Natural killer cell treated with Interleukin-12 subunit alpha and Interleukin-12 subunit beta and Interleukin-15 and Interleukin-18, amount 100 ng/mL, for 72 hours (primary cell): Measurements from ENCODE around the gene PTPRN2. TPM values are rescaled to one million over a fixed set of nuclear protein-coding genes. Genes with fewer than 3 reads are reported as not detected.

Source experiments
- ATAC-seq, 2 donors: fragments of 150-1000 bp; cut with Tn5 transposase in 1 of 2; sonication (Bioruptor Pico), chemical (Tn5 transposase) in 1 of 2; 2 replicates each; pipeline ENCODE4 v1.10.0; 2021
- DNase-seq: peaks from one replicate; pipeline ENCODE4 v3.0.0; 2022; ENCODE audit warnings: low spot score
- H3K27ac Mint-ChIP-seq, 2 donors: 1 replicate in 1 of 2; 2 replicates in 1 of 2; pipeline ENCODE4 v1.8.0; 2022; ENCODE audit warnings: mixed read lengths in 2 of 2, mild to moderate bottlenecking in 1 of 2, moderate library complexity in 1 of 2
- H3K27me3 Mint-ChIP-seq, 2 donors: 1 replicate in 1 of 2; 2 replicates in 1 of 2; pipeline ENCODE4 v1.8.0; 2022; ENCODE audit warnings: mixed read lengths in 2 of 2
- H3K36me3 Mint-ChIP-seq: one replicate; pipeline ENCODE4 v1.8.0; 2022; ENCODE audit warnings: mixed read lengths
- H3K4me1 Mint-ChIP-seq, 2 donors: 1 replicate in 1 of 2; 2 replicates in 1 of 2; pipeline ENCODE4 v1.8.0; 2022; ENCODE audit warnings: low read depth in 2 of 2, mixed read lengths in 2 of 2, mild to moderate bottlenecking in 1 of 2
- H3K4me3 Mint-ChIP-seq: one replicate; pipeline ENCODE4 v1.8.0; 2022; ENCODE audit warnings: mixed read lengths
- H3K9me3 Mint-ChIP-seq: 2 replicates; pipeline ENCODE4 v1.8.0; 2022; ENCODE audit warnings: mixed read lengths
- total RNA-seq, 2 donors: library from RNA; stranded (reverse); gene quantifications; one replicate each; pipeline ENCODE4 v1.2.3, GENCODE V29; 2022

Gene PTPRN2
- total RNA-seq, 2 donors from 2014 or later = 0.17 to 0.74 TPM

DNA sequence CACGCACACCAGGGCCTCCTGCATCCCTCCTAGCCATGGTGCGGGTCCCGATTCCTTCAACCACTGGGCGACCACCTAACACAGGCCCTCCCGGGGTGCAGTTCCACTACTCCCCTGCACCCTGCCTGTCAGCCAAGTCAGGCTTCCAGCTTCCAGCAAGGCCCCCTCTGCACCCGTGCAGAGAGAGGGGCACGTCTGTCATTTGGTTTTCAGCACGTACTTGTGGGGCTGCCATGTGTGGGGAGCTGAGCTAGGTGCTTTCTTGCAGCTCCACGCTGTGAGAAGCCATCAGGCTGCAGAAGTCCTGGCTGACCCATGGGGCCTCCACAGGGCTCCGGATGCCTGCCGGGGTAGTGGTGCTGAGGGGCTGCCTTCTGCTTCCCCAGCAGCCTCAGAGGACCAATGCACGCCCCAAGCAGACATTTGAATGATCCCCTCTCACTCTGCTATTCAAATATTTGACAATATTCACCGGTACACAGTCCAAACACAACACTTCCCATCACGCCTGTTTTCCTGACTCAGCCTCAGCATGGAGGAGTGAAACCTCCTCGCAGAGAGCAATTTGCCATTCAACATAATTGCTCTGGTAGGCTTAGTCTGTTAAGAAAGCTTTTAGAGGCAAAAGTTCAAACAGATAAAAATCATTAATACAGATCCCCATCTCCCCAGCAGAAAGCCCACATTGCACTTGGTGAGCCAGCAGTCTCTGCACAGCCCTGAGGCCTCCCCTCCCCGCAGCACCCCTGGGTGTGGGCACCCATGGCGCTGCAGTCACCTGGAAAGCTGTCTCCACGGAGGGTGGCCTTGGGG is 449.9 kb downstream of the PTPRN2 start:
- Mint-ChIP-seq H3K36me3 (no peaks in the 10 kb centered on the region), H3K4me1 (no peaks in the 10 kb centered on the region), H3K27ac (no peak overlapping the region), H3K9me3 (no peaks in the 10 kb centered on the region), H3K27me3 (no peaks in the 10 kb centered on the region), H3K4me3 (no peak overlapping the region)
- DNase-seq (no peak), ATAC-seq (no peak)

DNA sequence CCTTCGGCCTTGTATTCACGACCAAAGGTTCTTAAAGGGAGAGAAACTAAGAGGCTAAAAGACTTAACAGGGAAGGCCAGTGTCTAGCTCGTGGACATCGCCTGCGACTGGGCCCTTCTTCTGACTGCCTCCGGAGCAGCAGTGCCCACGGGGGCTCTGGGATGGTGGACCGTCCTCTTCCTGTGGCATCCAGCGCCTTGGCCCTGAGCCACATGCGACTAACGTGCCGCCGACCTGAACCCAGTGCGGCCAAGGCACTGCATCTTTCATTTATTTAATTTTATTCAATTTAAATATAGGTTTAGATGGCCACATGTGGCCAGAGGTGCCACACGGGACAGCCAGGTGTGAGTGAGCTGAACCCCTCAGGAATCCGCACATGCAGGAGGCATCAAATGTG is 451.7 kb downstream of the PTPRN2 start:
- ATAC-seq (no peak), DNase-seq (no peak)
- Mint-ChIP-seq H3K4me3 (no peak overlapping the region), H3K4me1 (no peaks in the 10 kb centered on the region), H3K9me3 (no peaks in the 10 kb centered on the region), H3K27me3 (no peaks in the 10 kb centered on the region), H3K27ac (no peak overlapping the region), H3K36me3 (no peaks in the 10 kb centered on the region)

DNA sequence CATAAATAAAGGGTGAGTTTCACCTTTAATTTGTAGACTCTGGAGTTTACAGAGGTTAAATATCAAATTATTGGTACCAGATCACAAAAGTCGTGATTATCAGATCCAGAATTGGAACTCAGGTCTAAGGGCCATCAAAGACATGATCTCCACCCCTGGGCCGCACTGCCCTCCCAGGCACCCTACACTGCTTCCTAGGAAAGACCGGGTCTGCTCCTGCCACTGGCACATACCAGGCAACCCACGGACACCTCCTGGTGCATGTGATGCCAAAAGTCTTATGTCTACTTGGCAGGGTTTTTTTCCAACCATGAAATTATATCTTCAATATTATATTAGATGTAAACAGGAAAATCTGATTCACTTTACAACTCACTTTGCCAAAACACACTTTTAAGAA is 452.8 kb downstream of the PTPRN2 start:
- ATAC-seq (no peak), DNase-seq (no peak)
- Mint-ChIP-seq H3K9me3 (no peaks in the 10 kb centered on the region), H3K27ac (no peak overlapping the region), H3K27me3 (no peaks in the 10 kb centered on the region), H3K4me3 (no peak overlapping the region), H3K36me3 (no peaks in the 10 kb centered on the region), H3K4me1 (no peaks in the 10 kb centered on the region)

DNA sequence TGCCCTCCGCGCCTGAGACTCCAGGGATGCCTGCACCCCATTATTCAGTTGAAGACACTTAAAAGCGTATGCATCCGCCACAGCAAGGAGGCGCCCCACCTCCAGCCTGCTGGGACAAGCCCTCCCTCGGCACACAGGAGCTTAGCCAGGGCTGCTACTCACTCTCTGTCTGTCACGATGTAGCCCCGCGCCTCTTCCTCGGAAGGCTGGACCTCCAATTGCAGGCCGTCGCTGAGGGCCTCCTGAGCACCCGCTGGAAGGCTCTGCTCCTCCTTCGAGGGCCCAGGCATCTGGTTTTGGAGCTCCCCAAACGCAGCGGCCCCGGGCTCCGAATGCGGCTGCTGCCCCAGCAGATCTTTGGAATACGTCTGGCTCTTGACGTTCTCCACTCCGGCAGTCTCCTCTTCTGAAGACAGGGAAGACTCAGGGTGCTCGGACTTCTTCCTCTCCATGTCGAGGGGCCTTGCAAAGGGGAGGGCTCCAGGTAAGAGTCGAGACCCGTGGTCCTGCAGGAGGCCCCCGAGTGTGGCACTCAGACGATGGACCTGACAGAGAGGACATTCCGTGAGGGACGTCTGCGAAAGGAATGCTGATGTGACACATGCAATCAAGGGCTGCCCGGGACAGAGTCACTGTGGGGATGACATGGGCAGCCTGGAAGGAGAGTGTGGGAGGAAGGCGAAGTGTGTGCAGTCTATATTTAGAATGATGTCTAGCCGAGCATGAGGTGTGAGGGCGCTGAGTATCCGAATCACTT is 453.9 kb downstream of the PTPRN2 start:
- H3K27me3 Mint-ChIP-seq = no peaks in the 10 kb centered on the region
- H3K4me1 Mint-ChIP-seq = no peaks in the 10 kb centered on the region
- H3K4me3 Mint-ChIP-seq = no peak overlapping the region
- no peak overlapping the region for H3K27ac Mint-ChIP-seq
- no peaks in the 10 kb centered on the region for H3K36me3 Mint-ChIP-seq
- no peaks in the 10 kb centered on the region for H3K9me3 Mint-ChIP-seq
- ATAC-seq (no peak), DNase-seq (no peak)

DNA sequence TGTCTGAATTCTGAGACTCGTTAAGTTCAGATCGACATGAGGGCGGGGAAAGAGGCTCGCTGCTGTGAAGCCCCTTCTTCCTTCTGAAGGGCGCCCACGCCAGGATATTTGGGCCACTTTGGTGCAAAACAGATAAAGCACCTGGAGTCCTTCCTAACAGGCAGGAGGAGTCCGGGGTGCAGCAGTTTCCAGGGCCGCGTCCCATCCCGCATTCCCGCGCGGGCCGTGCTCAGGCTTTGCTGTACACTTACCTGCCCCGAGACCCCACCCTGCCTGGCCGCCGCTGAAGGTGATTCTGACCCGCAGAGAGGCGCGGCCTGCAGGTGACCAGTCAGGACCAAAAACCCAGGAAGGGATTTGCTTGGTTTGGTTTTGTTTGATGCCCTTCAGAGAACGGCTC is 454.6 kb downstream of the PTPRN2 start:
- ATAC-seq (no peak), DNase-seq (no peak)
- Mint-ChIP-seq H3K4me3 (no peak overlapping the region), H3K27ac (no peak overlapping the region), H3K36me3 (no peaks in the 10 kb centered on the region), H3K9me3 (no peaks in the 10 kb centered on the region), H3K27me3 (no peaks in the 10 kb centered on the region), H3K4me1 (no peaks in the 10 kb centered on the region)

DNA sequence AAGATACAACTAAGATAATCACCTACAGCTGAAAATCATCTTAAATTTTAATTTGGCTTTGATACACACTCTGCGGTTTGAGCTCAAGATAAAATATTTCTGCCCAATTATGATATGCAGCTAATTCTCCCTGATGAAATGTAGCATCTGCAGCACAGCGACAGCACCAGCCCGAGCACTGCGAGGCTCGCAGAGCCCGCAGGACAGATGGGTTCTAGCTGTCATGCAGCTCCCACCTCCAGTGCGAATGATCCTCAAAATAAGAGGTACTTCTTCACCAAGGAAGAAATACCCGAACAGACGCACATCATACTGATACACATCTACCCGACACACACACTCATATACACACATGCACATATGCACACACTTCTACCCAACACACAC is 457.6 kb downstream of the PTPRN2 start:
- Mint-ChIP-seq H3K27me3 (no peaks in the 10 kb centered on the region), H3K9me3 (no peaks in the 10 kb centered on the region), H3K4me1 (no peaks in the 10 kb centered on the region), H3K27ac (no peak overlapping the region), H3K36me3 (no peaks in the 10 kb centered on the region), H3K4me3 (no peak overlapping the region)
- no peak for ATAC-seq
- no peak for DNase-seq

DNA sequence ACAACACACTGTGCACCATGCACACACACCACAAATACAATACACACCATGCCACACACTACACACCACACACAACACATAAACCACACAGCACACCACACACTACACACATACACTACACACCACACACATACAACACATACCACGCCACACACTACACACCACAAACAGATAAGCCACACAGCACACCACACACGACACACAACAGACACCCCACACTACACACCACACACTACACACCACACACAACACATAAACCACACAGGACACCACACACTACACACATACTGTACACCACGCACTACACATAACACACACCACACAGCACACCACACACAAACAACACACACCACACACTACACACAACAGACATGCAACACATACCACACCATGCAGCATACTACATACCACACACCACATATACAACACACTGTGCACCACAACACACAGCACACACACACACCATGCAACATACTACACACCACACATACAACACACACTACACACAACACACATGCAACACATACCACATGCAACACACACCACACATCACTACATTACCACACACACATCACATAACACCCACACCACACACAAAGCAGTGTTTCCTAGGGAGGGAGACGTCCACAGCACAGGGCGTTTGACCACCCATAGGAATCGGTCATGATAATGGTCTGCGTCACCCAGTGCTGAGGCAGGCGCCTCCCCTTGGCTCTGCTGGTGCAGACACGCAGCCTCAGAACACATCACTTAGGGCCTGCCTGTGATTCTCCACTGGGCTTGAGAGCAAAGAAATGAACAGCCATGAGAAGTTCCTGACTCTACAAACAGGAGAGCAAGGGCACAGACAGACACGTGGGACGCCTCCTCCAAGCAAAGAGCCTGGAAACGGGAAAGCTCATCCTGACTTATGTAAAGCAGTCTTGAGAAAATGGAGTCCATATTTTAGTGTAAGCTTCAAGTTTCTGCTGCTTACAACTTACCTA is 458.3 kb downstream of the PTPRN2 start:
- no peak for ATAC-seq

DNA sequence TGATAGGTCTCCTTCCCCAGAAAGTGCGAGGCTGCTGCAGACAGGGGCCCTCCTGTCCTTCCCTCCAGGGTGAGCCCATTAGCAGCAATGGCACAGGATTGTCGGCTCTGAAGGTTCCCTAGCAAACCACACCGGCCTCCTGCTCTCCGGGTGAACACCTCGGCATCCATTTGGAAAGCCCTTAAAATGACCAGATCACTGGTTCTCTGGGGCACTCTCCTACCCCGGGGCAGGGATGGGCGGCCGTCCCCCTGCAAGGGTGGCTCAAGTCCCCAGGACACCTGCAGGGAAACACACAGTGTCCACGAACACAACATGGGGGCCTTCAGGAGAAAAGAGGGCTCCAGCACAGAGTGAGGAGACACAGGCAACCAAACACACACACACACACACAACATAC is 459.1 kb downstream of the PTPRN2 start:
- H3K27ac Mint-ChIP-seq = no peak overlapping the region
- DNase-seq = no peak
- no peaks in the 10 kb centered on the region for H3K9me3 Mint-ChIP-seq
- ATAC-seq = no peak
- H3K4me1 Mint-ChIP-seq = no peaks in the 10 kb centered on the region
- H3K4me3 Mint-ChIP-seq = no peak overlapping the region
- H3K36me3 Mint-ChIP-seq = no peaks in the 10 kb centered on the region
- H3K27me3 Mint-ChIP-seq = no peaks in the 10 kb centered on the region

More for the DNA sequence above, 458.3 kb downstream of the PTPRN2 start:
- no peak for DNase-seq
- no peak overlapping the region for H3K4me3 Mint-ChIP-seq
- no peaks in the 10 kb centered on the region for H3K4me1 Mint-ChIP-seq
- H3K27ac Mint-ChIP-seq = no peak overlapping the region
- no peaks in the 10 kb centered on the region for H3K9me3 Mint-ChIP-seq
- H3K27me3 Mint-ChIP-seq = no peaks in the 10 kb centered on the region
- H3K36me3 Mint-ChIP-seq = no peaks in the 10 kb centered on the region

DNA sequence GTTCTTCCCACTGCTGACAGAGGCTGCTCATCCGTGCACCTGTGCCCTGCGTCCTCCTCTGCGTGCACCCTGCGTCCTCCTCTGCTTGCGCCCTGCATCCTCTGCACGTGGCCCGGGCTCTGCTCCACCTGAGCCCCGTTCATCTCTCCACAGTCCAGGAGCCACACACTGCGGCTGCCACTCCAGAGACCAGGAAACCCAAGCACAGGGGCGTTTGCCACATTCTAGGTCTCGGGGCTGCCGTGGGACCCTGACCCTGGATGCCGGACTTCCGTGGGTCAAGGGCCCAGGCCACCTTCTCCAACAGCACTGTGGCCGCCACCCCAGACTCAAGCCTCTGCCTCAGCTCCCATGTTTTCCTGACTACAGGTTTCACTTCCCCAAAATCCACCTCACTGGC is 460.4 kb downstream of the PTPRN2 start:
- H3K9me3 Mint-ChIP-seq = no peaks in the 10 kb centered on the region
- no peaks in the 10 kb centered on the region for H3K27me3 Mint-ChIP-seq
- no peak for DNase-seq
- ATAC-seq = no peak
- H3K4me3 Mint-ChIP-seq = no peak overlapping the region
- H3K36me3 Mint-ChIP-seq = no peaks in the 10 kb centered on the region
- H3K27ac Mint-ChIP-seq = no peak overlapping the region
- H3K4me1 Mint-ChIP-seq = no peaks in the 10 kb centered on the region

DNA sequence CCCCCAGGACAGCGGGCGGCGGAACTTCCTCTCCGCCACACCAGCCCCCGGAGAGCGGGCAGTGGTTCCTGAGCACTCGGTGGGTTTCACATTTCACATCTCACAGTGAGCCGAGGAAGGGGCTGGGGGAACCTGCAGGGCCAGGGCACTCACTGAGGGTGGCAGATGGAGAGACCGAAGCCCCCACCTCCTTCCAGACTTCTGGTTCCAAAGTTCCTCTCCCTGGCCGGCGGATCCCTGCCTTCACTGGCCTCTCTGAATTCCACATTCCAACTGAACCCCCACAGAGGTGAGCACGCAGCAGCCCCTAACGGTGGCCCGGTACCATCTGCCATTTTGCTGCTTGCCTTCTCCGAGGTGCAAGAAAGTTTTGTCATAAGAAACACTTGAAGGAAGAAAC is 461.0 kb downstream of the PTPRN2 start:
- Mint-ChIP-seq H3K4me3 (no peak overlapping the region), H3K27ac (no peak overlapping the region), H3K36me3 (no peaks in the 10 kb centered on the region), H3K27me3 (no peaks in the 10 kb centered on the region), H3K9me3 (no peaks in the 10 kb centered on the region), H3K4me1 (no peaks in the 10 kb centered on the region)
- no peak for ATAC-seq
- no peak for DNase-seq

DNA sequence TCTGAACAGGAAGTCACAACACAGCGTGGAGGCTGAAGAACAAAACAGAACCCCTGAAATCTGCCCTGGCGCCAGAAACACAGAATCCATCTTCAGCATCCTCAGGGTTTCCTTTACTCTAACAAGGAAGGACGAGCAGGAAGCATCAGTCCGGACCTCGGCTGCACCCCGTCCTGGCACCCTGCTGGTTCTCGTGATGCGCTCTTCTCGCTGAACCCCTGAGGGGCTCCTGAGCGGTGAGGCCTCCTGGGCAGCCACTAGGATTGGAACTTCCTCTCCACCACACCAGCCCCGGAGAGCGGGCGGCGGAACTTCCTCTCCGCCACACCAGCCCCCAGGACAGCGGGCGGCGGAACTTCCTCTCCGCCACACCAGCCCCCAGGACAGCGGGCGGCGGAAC is 461.9 kb downstream of the PTPRN2 start:
- DNase-seq = no peak
- Mint-ChIP-seq H3K4me3 (no peak overlapping the region), H3K27me3 (no peaks in the 10 kb centered on the region), H3K4me1 (no peaks in the 10 kb centered on the region), H3K36me3 (no peaks in the 10 kb centered on the region), H3K27ac (no peak overlapping the region), H3K9me3 (no peaks in the 10 kb centered on the region)
- ATAC-seq = no peak

DNA sequence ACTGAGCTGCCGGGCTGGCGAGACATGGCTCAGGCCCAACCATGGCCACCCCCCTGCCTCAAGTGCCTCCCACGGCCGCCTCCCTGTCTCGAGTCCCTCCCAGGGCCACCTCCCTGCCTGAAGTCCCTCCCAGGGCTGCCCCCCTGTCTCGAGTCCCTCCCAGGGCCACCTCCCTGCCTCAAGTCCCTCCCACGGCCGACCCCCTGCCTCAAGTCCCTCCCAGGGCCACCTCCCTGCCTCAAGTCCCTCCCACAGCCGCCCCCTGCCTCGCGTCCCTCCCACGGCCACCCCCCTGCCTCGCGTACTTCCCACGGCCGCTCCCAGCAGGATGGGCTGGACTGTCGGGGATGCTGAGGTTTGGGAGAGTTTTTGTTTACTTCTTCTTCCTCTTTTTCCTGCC is 462.5 kb downstream of the PTPRN2 start:
- Mint-ChIP-seq H3K27ac (no peak overlapping the region), H3K4me3 (no peak overlapping the region), H3K4me1 (no peaks in the 10 kb centered on the region), H3K27me3 (no peaks in the 10 kb centered on the region), H3K36me3 (no peaks in the 10 kb centered on the region), H3K9me3 (no peaks in the 10 kb centered on the region)
- DNase-seq (no peak), ATAC-seq (no peak)

DNA sequence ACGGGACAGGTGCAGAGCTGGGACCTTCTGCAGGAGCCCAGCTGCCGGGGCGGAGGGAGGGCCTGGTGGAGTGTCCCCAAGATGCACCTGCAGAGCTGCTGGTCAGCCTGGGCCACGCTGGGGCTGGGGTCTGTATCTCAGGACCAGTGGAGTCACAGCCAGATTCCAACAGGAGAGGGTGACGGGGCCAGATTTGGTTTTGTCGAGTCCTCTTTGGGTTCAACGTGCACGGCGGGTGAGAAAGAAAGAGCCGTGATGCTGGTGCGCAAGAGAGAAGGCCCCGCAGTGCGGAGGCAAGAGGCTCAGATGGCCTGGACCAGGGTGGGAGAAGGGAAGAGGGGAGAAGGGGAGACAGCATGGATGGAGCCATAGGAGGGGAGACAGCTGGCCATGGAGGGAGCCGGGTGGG is 462.9 kb downstream of the PTPRN2 start:
- Mint-ChIP-seq H3K4me3 (no peak overlapping the region), H3K27me3 (no peaks in the 10 kb centered on the region), H3K4me1 (no peaks in the 10 kb centered on the region), H3K27ac (no peak overlapping the region), H3K9me3 (no peaks in the 10 kb centered on the region), H3K36me3 (no peaks in the 10 kb centered on the region)
- ATAC-seq (no peak), DNase-seq (no peak)

DNA sequence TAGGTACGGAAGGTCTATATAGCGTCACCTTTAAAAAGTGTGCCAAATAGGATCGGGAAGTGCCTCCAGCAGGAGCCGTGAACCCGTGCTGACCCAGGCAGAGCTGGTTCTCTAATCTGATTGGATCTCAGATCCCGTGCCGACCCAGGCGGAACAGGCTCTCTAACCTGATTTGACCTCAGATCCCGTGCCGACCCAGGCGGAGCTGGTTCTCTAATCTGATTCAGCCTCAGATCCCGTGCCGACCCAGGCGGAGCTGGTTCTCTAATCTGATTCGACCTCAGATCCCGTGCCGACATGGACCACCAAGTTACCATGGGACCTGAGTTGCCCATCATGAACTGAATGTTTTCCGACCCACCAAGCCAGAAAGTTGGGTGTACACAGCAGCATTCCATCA is 463.9 kb downstream of the PTPRN2 start:
- DNase-seq (no peak), ATAC-seq (no peak)
- no peaks in the 10 kb centered on the region for H3K36me3 Mint-ChIP-seq
- H3K27me3 Mint-ChIP-seq = no peaks in the 10 kb centered on the region
- H3K4me3 Mint-ChIP-seq = no peak overlapping the region
- H3K4me1 Mint-ChIP-seq = no peaks in the 10 kb centered on the region
- H3K9me3 Mint-ChIP-seq = peaks cover 5% of the 10 kb centered on the region
- no peak overlapping the region for H3K27ac Mint-ChIP-seq
